Muscle layer of colon (tissue), 2 donors: ENCODE data around the gene DLGAP1.

ENCODE experiments used
- H3K27ac ChIP-seq: one replicate; pipeline ENCODE4 v1.7.0; 2013; ENCODE audit warnings: low read depth, mild to moderate bottlenecking, low read length, moderate library complexity
- H3K27me3 ChIP-seq, 2 donors: one replicate each; pipeline ENCODE4 v1.7.0; 2013; ENCODE audit warnings: low read length in 2 of 2, mild to moderate bottlenecking in 2 of 2; ENCODE audit not compliant: insufficient read depth in 2 of 2, control insufficient read depth in 1 of 2
- H3K36me3 ChIP-seq: one replicate; pipeline ENCODE4 v1.7.0; 2013; ENCODE audit warnings: mild to moderate bottlenecking, low read length; ENCODE audit not compliant: insufficient read depth
- H3K4me1 ChIP-seq: one replicate; pipeline ENCODE4 v1.7.0; 2013; ENCODE audit warnings: mild to moderate bottlenecking, low read length; ENCODE audit not compliant: insufficient read depth
- H3K4me3 ChIP-seq, 2 donors: one replicate each; pipeline ENCODE4 v1.7.0; 2013; ENCODE audit warnings: low read length in 2 of 2, low read depth in 1 of 2, mild to moderate bottlenecking in 1 of 2, moderate library complexity in 1 of 2
- H3K9ac ChIP-seq: one replicate; pipeline ENCODE4 v1.7.0; 2013; ENCODE audit warnings: low read length
- H3K9me3 ChIP-seq: one replicate; pipeline ENCODE4 v1.7.0; 2013; ENCODE audit warnings: mild to moderate bottlenecking, low read length
- donor health status: abdominal sarcoma.
- donor health status: Adenocarcinoma of cecum.

The DLGAP1 gene

DNA sequence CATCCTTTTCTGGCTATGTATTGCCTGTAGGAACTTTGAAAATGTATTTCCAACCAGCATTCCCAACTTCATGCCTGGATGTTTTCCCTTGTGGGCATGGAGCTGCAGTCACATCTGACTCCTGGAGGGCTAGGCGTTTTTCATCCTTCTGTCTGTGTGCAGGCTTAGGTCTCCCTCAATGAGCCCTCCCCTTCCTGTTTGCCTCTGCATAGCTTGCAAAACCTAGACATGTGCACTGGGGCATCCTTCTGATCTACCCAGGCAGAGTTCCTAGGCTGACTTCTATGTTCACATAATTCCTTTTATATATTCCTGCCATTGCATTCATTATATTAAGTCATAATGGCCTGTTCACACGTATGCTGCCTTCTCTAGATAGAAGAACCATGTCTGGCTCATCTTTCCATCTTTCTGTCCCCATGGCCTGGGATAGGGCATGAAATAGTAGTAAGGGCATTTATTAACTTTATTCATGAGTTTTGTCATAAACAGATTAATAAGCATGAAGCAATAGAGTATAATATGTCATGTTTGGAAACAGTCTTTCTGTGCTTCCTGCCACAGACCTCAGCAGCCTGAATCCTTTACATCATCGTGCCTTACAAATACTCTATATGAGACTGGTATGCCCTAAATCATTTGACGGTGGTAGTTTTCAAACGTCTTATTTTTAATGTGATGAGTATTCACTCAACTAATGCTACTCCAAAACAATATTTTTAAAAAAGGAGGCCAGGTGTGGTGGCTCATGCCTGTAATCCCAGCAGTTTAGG lies 809.5 kb downstream of the DLGAP1 start:
- H3K27me3 ChIP-seq, result no peaks in the 10 kb centered on the region
- H3K36me3 ChIP-seq, result no peaks in the 10 kb centered on the region
- no peak overlapping the region for H3K9ac ChIP-seq
- no peaks in the 10 kb centered on the region for H3K4me1 ChIP-seq
- no peak overlapping the region for H3K27ac ChIP-seq
- H3K9me3 ChIP-seq, result no peaks in the 10 kb centered on the region
- H3K4me3 ChIP-seq, result no peak overlapping the region

DNA sequence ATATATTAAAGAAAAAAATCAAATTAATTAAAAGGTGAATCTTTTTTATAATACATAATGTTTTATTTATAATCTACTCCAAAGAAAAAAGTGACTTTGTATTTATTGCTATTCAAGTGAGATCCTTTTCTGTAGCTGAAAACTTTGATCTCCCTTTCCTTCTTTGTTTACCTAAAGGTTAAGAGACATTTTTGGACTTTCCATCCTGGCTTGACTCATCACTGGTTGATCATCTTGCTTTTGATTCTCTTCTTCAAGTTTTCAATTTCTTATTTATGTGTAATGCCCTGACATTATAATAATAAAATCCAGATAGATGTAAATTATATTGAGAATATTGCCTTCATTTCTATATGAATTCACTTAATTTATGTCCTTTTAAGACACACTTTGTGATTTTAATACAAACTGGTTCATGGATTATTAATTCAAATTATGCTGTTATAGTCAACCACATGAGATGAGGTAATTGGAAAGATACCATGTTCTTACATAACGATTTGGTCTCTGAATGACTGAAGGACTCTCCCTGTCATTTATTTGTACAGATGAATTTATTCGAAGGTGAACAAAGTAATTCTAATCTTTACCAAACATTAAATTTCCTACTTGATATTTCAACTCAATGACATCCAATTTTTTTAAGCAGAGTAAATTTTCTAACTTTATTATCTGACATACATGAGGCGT lies 820.7 kb downstream of the DLGAP1 start:
- no peak overlapping the region for H3K9ac ChIP-seq
- H3K36me3 ChIP-seq, result no peaks in the 10 kb centered on the region
- H3K4me3 ChIP-seq, result no peak overlapping the region
- H3K4me1 ChIP-seq, result no peaks in the 10 kb centered on the region
- no peaks in the 10 kb centered on the region for H3K27me3 ChIP-seq
- no peak overlapping the region for H3K27ac ChIP-seq
- H3K9me3 ChIP-seq, result no peaks in the 10 kb centered on the region

DNA sequence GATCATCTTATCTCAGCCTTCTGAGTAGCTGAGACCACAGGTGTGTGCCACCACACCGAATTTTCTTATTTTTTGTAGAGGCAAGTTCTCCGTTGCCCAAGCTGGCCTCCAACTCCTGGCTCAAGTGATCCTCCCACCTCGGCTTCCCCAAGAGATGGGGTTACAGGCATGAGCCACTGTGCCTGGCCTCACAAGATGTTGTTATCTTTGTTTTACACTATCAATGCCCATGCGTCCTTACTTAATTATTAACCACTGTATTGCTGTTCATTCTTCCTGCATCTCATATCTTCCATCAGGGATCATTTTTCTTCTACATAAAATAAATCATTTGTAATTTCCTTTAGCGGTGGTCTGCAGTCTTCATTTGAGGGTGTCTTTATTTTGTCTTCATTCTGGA lies 823.2 kb downstream of the DLGAP1 start:
- no peaks in the 10 kb centered on the region for H3K36me3 ChIP-seq
- H3K27ac ChIP-seq, result no peak overlapping the region
- no peak overlapping the region for H3K4me3 ChIP-seq
- H3K9me3 ChIP-seq, result no peaks in the 10 kb centered on the region
- H3K27me3 ChIP-seq, result no peaks in the 10 kb centered on the region
- no peak overlapping the region for H3K9ac ChIP-seq
- no peaks in the 10 kb centered on the region for H3K4me1 ChIP-seq

DNA sequence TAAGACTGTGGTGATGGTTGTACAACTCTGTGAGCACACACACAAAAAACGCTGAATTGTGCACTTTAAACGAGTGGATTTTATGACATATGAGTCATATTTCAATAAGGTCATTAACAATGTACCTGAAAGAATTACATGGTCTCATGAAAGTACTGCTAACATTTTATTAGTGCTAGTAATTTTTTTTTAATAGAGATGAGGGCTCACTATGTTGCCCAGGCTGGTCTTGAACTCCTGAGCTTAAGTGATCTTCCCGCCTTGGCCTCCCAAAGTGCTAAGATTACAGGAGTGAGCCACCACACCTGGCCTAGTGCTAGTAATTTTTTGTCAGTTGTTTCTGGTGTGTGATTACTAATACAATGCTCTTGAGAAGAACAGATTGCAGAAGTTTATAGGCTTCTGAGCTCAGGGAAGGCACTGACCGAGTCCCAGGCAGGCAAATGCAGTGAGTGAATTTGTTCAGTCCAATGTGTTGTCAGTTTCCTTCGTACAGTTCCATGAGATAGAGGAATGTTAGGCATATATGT lies 828.1 kb downstream of the DLGAP1 start:
- peaks cover 24% of the 10 kb centered on the region for H3K4me1 ChIP-seq
- H3K4me3 ChIP-seq, result no peak overlapping the region
- H3K27ac ChIP-seq, result no peak overlapping the region
- no peaks in the 10 kb centered on the region for H3K36me3 ChIP-seq
- H3K9ac ChIP-seq, result no peak overlapping the region
- no peaks in the 10 kb centered on the region for H3K27me3 ChIP-seq
- no peaks in the 10 kb centered on the region for H3K9me3 ChIP-seq

DNA sequence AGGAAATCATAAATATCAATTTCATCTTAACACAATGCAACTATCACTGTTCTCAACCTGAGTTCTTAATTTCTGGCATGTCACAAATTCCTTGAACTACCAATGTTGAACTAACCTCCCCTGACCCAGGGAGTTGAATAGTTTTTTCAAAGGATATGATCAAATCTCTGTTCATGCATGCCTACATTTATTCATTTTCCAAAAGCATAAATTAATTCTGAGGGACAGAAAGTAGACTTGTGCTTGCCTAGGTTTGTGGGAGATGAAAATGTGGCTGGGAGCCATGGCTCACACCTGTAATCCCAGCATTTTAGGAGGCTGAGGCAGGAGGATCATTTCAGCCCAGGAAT lies 829.4 kb downstream of the DLGAP1 start:
- H3K4me1 ChIP-seq, result peaks cover 24% of the 10 kb centered on the region

DNA sequence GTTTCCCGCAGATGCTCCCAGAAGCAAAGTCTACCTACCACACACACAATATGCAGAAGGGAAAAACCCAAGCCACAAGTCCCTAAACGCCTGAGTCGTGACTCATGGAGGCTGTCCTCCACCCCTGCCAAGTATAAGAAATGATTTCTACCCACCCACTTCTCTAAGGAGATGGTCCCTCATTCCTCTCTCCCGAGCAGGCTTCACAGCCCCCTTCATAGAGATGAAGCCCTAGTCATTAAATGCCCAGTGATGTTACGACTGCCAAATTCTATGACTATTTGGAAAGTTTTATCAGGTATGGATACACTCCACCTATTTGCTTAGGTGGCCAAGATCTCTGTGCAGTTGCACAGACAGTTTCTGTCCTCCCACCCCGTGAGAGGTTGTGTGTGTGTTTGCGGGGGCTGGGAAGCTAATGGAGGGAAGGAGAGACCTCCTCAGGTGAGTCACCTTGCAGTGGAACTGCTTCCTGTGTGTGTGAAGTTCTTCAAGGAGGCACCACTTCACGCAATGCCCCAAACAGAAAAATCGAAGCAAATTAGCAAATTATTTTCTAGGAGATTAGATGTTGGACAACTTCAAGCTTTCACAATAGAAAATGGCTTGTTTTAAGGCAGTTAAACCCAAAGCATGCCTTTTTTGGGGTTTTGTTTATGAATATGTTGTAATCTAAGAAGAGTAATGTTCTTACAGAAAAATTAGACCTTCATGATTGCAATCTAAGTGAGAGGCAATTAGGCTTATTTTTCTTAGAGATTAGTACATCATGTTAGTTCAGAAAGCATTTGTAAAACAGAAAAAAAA lies 830.0 kb downstream of the DLGAP1 start:
- Histone ChIP-seq H3K4me3 (no peak overlapping the region), H3K9me3 (no peaks in the 10 kb centered on the region), H3K27ac (peak overlapping the region; percentile 57), H3K27me3 (no peaks in the 10 kb centered on the region), H3K36me3 (no peaks in the 10 kb centered on the region), H3K4me1 (peaks cover 24% of the 10 kb centered on the region), H3K9ac (no peak overlapping the region)

More for the DNA sequence above, 829.4 kb downstream of the DLGAP1 start:
- Histone ChIP-seq H3K9me3 (no peaks in the 10 kb centered on the region), H3K4me3 (no peak overlapping the region), H3K36me3 (no peaks in the 10 kb centered on the region), H3K27me3 (no peaks in the 10 kb centered on the region), H3K9ac (no peak overlapping the region), H3K27ac (no peak overlapping the region)

GRCh38 chr18:3624546-3624934 lies 830.6 kb downstream of the DLGAP1 start:
- Histone ChIP-seq H3K36me3 (no peaks in the 10 kb centered on the region), H3K9me3 (no peaks in the 10 kb centered on the region), H3K4me3 (peak overlapping the region in 1 of 2 donors; percentile 45), H3K4me1 (peaks cover 24% of the 10 kb centered on the region), H3K27me3 (no peaks in the 10 kb centered on the region), H3K9ac (no peak overlapping the region), H3K27ac (peak overlapping the region; percentile 45)

DNA sequence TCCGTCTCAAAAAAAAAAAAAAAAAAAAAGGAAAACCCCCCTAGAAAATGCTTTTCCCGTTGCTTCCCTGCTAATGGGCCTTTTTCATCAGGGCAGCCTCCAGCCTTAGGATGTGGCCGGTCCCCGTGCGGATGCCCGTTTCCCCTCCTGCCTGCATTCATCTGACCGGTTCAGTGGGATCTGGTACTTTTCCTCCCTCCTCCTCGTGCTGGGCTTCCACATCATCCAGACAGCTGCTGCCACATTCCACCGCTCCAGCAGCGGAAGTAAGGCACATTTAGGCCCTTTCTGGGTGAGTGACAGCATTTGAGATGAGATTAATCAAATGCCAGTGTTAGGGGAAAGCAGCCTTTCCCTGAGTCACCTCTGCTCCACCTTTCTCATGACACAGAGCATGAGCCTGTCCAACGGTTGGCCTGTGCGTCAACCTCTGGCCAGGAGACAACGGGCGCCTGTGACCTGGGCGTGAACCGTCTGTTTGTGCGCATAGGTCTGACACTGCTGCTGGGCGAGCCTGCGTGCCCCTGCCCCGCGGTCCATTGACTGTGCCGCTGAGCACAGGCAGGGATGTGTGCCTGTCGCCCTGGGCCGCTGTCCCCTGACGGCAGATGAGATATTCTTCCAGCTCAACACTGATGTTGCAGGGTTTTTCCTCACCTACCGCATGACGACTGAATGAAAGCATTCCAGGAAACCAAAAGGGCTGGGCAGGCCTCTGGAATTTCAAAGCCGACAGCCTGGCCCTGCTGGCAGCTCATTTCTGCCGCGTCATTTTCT lies 831.1 kb downstream of the DLGAP1 start:
- Histone ChIP-seq H3K27me3 (no peaks in the 10 kb centered on the region), H3K36me3 (no peaks in the 10 kb centered on the region), H3K4me1 (peaks cover 24% of the 10 kb centered on the region), H3K9me3 (no peaks in the 10 kb centered on the region), H3K27ac (peak overlapping the region; percentile 45), H3K4me3 (peak overlapping the region in 1 of 2 donors; percentile 45), H3K9ac (peak overlapping the region; percentile 44)

- Histone ChIP-seq H3K27ac (no peak overlapping the region), H3K9ac (no peak overlapping the region), H3K4me3 (no peak overlapping the region), H3K9me3 (no peaks in the 10 kb centered on the region), H3K36me3 (no peaks in the 10 kb centered on the region), H3K27me3 (no peaks in the 10 kb centered on the region), H3K4me1 (peaks cover 24% of the 10 kb centered on the region)
Observed at GRCh38 chr18:3620146-3621119, 834.7 kb downstream of the DLGAP1 start.

GRCh38 chr18:3619746-3620145 lies 835.4 kb downstream of the DLGAP1 start:
- H3K4me1 ChIP-seq, result peaks cover 18% of the 10 kb centered on the region
- no peak overlapping the region for H3K9ac ChIP-seq
- no peaks in the 10 kb centered on the region for H3K36me3 ChIP-seq
- no peak overlapping the region for H3K27ac ChIP-seq
- no peak overlapping the region for H3K4me3 ChIP-seq
- H3K9me3 ChIP-seq, result no peaks in the 10 kb centered on the region
- no peaks in the 10 kb centered on the region for H3K27me3 ChIP-seq
